NOMO-1 treated with DMSO at 0.1 percent for 48 hours (cell line): ENCODE measurements around the gene ZNF518A.
A peak's percentile ranks its signal among the peaks of the same experiment; 100 is the strongest.

Source experiments
- DNase-seq: peaks from one replicate; lab custom pipeline; 2025; ENCODE audit not compliant: unreplicated experiment; lab: John Stamatoyannopoulos, UW

The ZNF518A gene

GRCh38 chr10:96129387-96130325 lies at the start of gene ZNF518A:
TSS of gene ZNF518A (plus strand) at chr10:96130297. CDS start at chr10:96156323, 26,026 bp downstream.
- peak; percentile 93 for DNase-seq

DNA sequence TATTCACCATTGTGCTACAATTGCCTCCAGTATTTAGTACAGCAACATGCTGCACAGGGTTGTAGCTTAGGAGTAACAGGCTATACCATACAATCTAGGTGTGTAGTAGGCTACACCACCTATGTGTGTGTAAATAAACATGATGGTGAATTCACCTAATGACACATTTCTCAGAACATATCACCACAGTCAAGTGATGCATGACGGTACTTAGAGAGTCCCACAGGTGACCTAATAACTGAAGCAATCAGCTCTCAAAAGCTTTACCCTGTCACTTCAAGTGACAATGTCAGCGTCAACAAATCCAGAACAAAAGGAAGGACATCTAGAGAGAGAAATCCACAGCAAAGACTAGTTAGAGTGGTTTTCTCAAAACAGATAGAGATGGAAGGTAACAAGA lies 47.9 kb upstream of the ZNF518A start:
- no peak for DNase-seq

DNA sequence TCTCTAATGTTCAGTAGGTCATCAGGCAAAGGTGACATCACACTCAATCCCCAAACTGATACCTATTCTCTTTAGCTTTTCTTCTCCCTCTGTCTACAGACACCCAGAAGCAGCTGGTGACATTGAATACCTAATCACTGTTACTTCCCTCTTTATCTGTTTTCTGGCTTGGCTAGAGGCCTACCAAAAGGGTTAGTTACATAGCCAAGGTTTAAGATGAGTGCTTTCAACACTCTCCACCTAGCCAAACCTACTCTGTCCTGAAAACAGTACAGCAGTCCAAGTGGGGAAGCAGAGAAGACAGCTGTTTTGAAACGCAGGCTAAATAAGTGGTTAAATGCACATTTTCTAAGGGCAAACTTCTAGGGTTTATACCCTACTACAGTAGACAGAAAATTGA lies 47.3 kb upstream of the ZNF518A start:
- no peak for DNase-seq

GRCh38 chr10:96089116-96089515 lies 41.0 kb upstream of the ZNF518A start:
- no peak for DNase-seq

GRCh38 chr10:96089670-96090462 lies 40.2 kb upstream of the ZNF518A start:
- peak; percentile 84 for DNase-seq

DNA sequence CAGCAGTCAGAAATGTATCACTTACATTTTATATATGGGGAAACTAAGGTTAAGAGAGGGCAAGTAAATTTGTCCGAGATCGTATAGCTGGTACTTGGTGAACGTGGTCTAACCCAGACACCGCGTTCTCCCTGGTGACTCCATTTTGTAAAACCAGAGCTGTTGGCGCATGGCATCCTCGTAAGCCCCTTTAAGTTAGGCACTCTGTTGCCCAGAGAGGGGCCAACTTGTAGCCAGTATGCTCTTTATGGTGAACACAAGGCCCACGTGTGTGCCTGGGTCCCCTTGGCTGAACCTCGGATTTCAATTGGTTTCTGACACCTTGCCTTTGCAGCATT lies 39.7 kb upstream of the ZNF518A start:
- no peak for DNase-seq

DNA sequence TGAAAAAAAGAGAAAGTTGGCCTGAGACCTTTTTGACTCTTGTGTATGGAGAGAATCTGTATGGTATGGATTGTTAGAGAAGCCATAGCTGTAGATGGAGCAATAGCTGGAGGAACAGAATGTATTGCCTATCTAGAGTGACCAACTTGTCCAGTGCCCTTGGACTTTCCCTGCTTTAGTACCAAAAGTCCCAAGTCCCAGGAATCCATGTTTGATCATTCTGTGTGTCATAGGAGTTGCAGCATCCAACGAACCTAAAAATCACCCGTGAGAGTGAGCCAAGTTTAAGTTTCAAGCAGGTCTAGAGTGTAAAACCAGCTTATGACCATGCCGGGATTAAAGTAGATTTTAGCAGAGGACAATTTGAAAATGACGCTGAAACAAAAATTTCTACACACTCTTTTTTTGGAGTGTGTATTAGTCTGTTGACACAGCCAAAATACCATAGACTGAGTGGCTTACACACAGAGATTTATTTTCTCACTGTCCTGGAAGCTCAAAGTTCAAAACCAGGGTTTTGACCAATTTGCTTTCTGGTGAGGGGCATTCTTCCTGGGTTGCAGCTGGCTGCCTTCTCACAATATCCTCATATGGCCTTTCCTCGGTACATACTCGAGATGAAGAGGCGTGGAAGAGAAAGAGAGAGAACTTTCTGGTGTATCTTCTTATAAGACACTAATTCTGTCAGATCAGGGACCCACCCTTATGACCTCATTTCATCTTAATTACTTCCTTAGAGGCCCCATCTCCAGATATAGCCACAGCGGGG lies 36.9 kb upstream of the ZNF518A start:
- no peak for DNase-seq

DNA sequence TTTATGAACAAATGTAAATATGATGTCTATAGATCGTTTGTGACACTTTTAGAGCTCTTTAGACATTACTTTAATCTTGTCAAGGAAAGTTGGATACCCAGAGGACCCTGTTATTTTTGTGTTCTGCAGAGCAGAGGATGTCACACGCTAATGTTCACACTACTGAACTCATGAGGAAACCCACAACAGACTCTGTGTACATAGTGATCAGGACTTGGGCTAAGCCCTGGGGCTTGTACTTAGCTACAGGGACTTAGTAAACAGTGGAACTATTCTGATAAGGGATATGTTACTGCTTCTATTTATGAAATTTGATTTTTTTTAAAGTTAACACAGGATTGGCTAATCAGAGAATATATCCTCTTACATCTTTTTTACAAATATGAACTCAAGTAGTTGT lies 36.1 kb upstream of the ZNF518A start:
- DNase-seq, result no peak

GRCh38 chr10:96096958-96097357 lies 33.1 kb upstream of the ZNF518A start:
- DNase-seq, result peak; percentile 50

- no peak for DNase-seq
Observed at GRCh38 chr10:96097865-96098264, 32.2 kb upstream of the ZNF518A start.

DNA sequence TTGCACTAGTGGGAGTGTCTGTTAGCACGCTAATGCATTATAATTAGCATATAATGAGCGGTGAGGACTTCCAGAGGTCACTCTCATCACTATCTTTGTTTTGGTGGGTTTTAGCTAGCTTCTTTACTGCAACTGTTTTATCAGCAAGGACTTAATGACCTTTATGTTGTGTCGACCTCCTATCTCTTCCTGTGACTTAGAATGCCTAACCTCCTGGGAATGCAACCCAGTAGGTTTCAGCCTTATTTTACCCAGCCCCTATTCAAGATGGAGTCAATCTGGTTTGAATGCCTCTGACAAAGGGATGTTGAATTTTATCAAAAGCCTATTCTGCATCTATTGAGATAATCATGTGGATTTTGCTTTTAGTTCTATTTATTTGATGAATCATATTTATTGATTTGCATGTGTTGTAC lies 22.5 kb upstream of the ZNF518A start:
- no peak for DNase-seq

DNA sequence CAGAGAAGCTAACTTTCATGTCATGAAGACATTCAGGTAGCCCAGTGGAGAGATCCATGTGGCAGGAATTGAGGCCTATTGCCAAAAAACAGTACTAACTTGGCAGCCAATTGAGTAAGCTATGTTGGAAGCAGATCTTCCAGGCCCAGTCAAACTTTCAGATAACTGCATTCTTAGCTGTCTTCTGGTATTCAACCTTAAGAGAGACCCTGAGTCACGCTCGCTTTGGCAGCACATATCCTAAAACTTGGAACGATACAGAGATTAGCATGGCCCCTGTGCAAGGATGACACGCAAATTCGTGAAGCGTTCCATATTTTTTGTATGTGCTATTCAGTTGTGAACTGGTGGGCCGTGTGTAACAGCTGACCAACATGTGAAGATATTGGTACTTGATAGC lies 17.6 kb upstream of the ZNF518A start:
- no peak for DNase-seq

- no peak for DNase-seq
Observed at GRCh38 chr10:96118604-96119450, 11.3 kb upstream of the ZNF518A start.

DNA sequence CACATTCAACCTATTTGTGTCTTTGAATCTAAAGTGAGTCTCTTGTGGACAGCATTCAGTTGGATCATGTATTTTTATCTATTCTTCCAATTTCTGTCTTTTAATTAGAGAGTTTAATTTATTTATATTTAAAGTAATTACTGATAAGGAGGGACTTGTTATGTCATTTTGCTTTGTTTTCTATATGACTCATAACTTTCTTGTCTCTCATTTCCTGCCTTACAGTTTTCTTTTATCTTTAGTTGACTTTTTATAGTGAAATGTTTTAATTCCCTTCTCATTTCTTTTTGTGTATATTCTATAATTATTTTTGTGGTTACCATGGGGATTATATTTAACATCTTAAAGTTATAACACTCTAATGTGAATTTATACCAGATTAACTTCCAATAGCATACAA lies 7.3 kb upstream of the ZNF518A start:
- peak; percentile 10 for DNase-seq

- peak; percentile 88 for DNase-seq
Observed at GRCh38 chr10:96124230-96125141, 5.6 kb upstream of the ZNF518A start.

- peak; percentile 47 for DNase-seq
Observed at GRCh38 chr10:96125142-96125515, 5.0 kb upstream of the ZNF518A start.

DNA sequence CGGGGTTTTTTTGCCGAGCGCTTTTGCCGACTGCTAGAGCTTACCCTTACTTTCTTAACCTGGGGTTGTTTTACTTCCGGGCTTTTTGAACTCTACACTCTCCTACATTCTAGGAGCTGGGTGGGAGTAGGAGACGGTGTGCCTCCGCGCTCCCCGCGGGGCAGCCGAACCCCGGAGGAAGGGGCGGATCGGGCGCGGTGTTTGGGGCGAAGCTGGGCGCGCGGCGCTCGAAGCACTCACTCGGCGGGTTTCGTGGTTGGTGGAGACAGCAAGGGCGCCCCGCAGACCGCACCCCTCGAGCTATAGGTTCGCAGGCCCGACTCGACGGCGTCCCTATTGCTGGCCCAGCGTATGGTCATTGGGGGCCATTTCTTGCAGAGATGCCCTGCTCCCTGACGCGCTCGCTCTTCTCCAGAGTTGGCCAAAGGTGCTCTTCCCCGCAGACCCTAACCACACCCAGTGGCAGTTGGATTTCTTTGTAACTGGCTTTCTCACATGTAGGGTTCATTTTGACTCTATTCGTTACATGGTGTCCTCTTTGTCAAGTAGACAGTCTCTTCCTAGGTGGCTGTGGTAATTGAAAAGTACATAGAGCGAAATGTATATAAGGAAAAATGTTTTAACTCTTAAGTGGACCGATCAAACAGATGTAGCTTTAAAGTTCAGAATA lies 364 bp downstream of the ZNF518A start:
- DNase-seq, result peak; percentile 82

GRCh38 chr10:96131621-96132020 lies 1.5 kb downstream of the ZNF518A start:
- no peak for DNase-seq

DNA sequence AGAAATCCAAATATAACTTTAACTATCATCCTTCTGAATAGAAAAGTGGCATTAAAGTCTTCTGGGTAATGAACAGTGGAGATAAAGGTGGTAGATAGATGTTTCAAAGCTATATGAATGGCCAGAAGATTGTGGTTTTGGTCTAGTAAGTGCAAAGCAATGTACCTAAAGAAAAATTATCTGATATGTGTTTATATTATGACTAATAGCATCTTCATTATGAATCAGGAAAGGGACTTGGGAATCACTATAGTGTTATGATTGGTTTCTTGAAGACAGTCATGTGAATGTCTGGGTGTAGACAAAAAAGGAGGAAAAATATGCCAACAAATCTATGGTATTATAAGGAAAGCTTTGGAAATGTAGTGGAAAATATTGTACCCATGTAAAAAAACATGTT lies 3.0 kb downstream of the ZNF518A start:
- no peak for DNase-seq
